Parathyroid adenoma (tissue), 2 donors: ENCODE data around the gene EFNA4.

Experiments used
- H2AFZ ChIP-seq: fragments of 300-600 bp; sonication (generic); one replicate; pipeline ENCODE4 v1.7.0; 2017; ENCODE audit warnings: antibody characterized with exemption, mild to moderate bottlenecking
- H3K27ac ChIP-seq: fragments of 300-600 bp; sonication (generic); one replicate; pipeline ENCODE4 v1.7.0; 2017
- H3K27me3 ChIP-seq: fragments of 300-600 bp; sonication (generic); one replicate; pipeline ENCODE4 v1.7.0; 2017; ENCODE audit warnings: low read length; ENCODE audit not compliant: control insufficient read depth, insufficient read depth
- H3K36me3 ChIP-seq: fragments of 300-600 bp; sonication (generic); one replicate; pipeline ENCODE4 v1.7.0; 2017; ENCODE audit warnings: low read length; ENCODE audit not compliant: control insufficient read depth, insufficient read depth
- H3K4me1 ChIP-seq: fragments of 300-600 bp; sonication (generic); one replicate; pipeline ENCODE4 v1.7.0; 2017; ENCODE audit warnings: control low read depth
- H3K4me2 ChIP-seq: fragments of 300-600 bp; sonication (generic); one replicate; pipeline ENCODE4 v1.7.0; 2017; ENCODE audit warnings: low read length
- H3K4me3 ChIP-seq: fragments of 300-600 bp; sonication (generic); one replicate; pipeline ENCODE4 v1.7.0; 2017; ENCODE audit warnings: low read depth, low read length
- H3K79me2 ChIP-seq: fragments of 300-600 bp; sonication (generic); one replicate; pipeline ENCODE4 v1.7.0; 2017; ENCODE audit warnings: control low read depth
- H3K9ac ChIP-seq: fragments of 300-600 bp; sonication (generic); one replicate; pipeline ENCODE4 v1.7.0; 2017; ENCODE audit warnings: mild to moderate bottlenecking
- H3K9me3 ChIP-seq: fragments of 300-600 bp; sonication (generic); one replicate; pipeline ENCODE4 v1.7.0; 2017; ENCODE audit warnings: low read length; ENCODE audit not compliant: control insufficient read depth
- CTCF ChIP-seq: fragments of 300-600 bp; sonication (generic); IDR thresholded peaks from one replicate; pipeline ENCODE4 v1.7.0; 2017; ENCODE audit warnings: antibody characterized with exemption, mild to moderate bottlenecking
- donor health status: primary hyperparathyroidism.

Gene EFNA4

GRCh38 chr1:155022136-155022926 is 41.2 kb upstream of the EFNA4 start:
- Histone ChIP-seq H3K36me3 (no peaks in the 10 kb centered on the region), H3K4me1 (peaks cover 9% of the 10 kb centered on the region), H3K9ac (no peak overlapping the region), H3K4me3 (no peak overlapping the region), H3K27me3 (no peaks in the 10 kb centered on the region), H3K4me2 (no peak overlapping the region), H3K79me2 (no peaks in the 10 kb centered on the region), H3K9me3 (no peaks in the 10 kb centered on the region), H2AFZ (no peak overlapping the region), H3K27ac (no peak overlapping the region)
- no peak for TF ChIP-seq CTCF

- Histone ChIP-seq H3K36me3 (no peaks in the 10 kb centered on the region), H3K4me3 (no peak overlapping the region), H2AFZ (no peak overlapping the region), H3K4me2 (no peak overlapping the region), H3K4me1 (peaks cover 6% of the 10 kb centered on the region), H3K9me3 (no peaks in the 10 kb centered on the region), H3K9ac (no peak overlapping the region), H3K27ac (no peak overlapping the region), H3K27me3 (no peaks in the 10 kb centered on the region), H3K79me2 (no peaks in the 10 kb centered on the region)
- TF ChIP-seq CTCF = no peak
These were observed 40.7 kb upstream of the EFNA4 start for GRCh38 chr1:155022927-155023236.

GRCh38 chr1:155023627-155024026 is 39.9 kb upstream of the EFNA4 start:
- no peak overlapping the region for H3K27ac ChIP-seq
- H3K79me2 ChIP-seq = no peaks in the 10 kb centered on the region
- no peak overlapping the region for H2AFZ ChIP-seq
- no peak overlapping the region for H3K4me3 ChIP-seq
- H3K9ac ChIP-seq = no peak overlapping the region
- no peaks in the 10 kb centered on the region for H3K27me3 ChIP-seq
- H3K4me2 ChIP-seq = no peak overlapping the region
- peaks cover 6% of the 10 kb centered on the region for H3K4me1 ChIP-seq
- H3K9me3 ChIP-seq = no peaks in the 10 kb centered on the region
- TF ChIP-seq CTCF = no peak
- no peaks in the 10 kb centered on the region for H3K36me3 ChIP-seq

- Histone ChIP-seq H3K4me1 (no peaks in the 10 kb centered on the region), H2AFZ (no peak overlapping the region), H3K9me3 (no peaks in the 10 kb centered on the region), H3K4me3 (no peak overlapping the region), H3K27me3 (no peaks in the 10 kb centered on the region), H3K4me2 (no peak overlapping the region), H3K79me2 (no peaks in the 10 kb centered on the region), H3K36me3 (no peaks in the 10 kb centered on the region), H3K27ac (no peak overlapping the region), H3K9ac (no peak overlapping the region)
- TF ChIP-seq CTCF = no peak
These were observed 39.2 kb upstream of the EFNA4 start for GRCh38 chr1:155024315-155024714.

GRCh38 chr1:155026154-155026553 is 37.4 kb upstream of the EFNA4 start:
- Histone ChIP-seq H3K36me3 (no peaks in the 10 kb centered on the region), H3K4me3 (no peak overlapping the region), H3K4me1 (no peaks in the 10 kb centered on the region), H3K9me3 (no peaks in the 10 kb centered on the region), H3K9ac (no peak overlapping the region), H3K79me2 (no peaks in the 10 kb centered on the region), H2AFZ (no peak overlapping the region), H3K27me3 (no peaks in the 10 kb centered on the region), H3K4me2 (no peak overlapping the region), H3K27ac (no peak overlapping the region)
- TF ChIP-seq CTCF = no peak
